Nucleus accumbens (tissue), 56 donors: ENCODE results near the gene KRTAP10-8.
"Not testable (repeated sequence)": the region's sequence is repeated elsewhere in the genome, so short reads cannot be mapped to it uniquely, and the experiment has no call there.

Source experiments
- DNase-seq, 56 donors: peaks; one replicate each; lab custom pipeline; 2025; lab: John Stamatoyannopoulos, UW

KRTAP10-8 gene

GRCh38 chr21:44595524-44595923 is 16.4 kb upstream of the KRTAP10-8 start:
- no peak for DNase-seq

- DNase-seq: no peak
Observed at GRCh38 chr21:44596068-44596725, 15.7 kb upstream of the KRTAP10-8 start.

GRCh38 chr21:44598061-44598460 is 13.8 kb upstream of the KRTAP10-8 start:
- DNase-seq: no peak

GRCh38 chr21:44599264-44600029 is 12.4 kb upstream of the KRTAP10-8 start:
- no peak for DNase-seq

GRCh38 chr21:44600118-44600978 is 11.5 kb upstream of the KRTAP10-8 start, which contains the start of gene KRTAP10-7:
Gene KRTAP10-7 (plus strand): TSS chr21:44600597. CDS start chr21:44600622, 25 bp downstream.
- DNase-seq: not testable (repeated sequence)

GRCh38 chr21:44601091-44601490 is 10.8 kb upstream of the KRTAP10-8 start:
- DNase-seq: not testable (repeated sequence)

GRCh38 chr21:44601596-44602462 is 10.1 kb upstream of the KRTAP10-8 start:
- no peak for DNase-seq

- DNase-seq: no peak
Observed at GRCh38 chr21:44602463-44602850, 9.4 kb upstream of the KRTAP10-8 start.

- DNase-seq: no peak
Observed at GRCh38 chr21:44603109-44603875, 8.6 kb upstream of the KRTAP10-8 start.

GRCh38 chr21:44603911-44604310 is 8.0 kb upstream of the KRTAP10-8 start:
- no peak for DNase-seq

- DNase-seq: no peak
Observed at GRCh38 chr21:44606495-44606894, 5.4 kb upstream of the KRTAP10-8 start.

GRCh38 chr21:44609193-44609592 is 2.7 kb upstream of the KRTAP10-8 start:
- DNase-seq: no peak

GRCh38 chr21:44610157-44610843 is 1.6 kb upstream of the KRTAP10-8 start:
- not testable (repeated sequence) for DNase-seq

GRCh38 chr21:44611551-44611950 is 328 bp upstream of the KRTAP10-8 start:
- no peak for DNase-seq

GRCh38 chr21:44612669-44613229 is 870 bp downstream of the KRTAP10-8 start:
- no peak for DNase-seq

- DNase-seq: no peak
Observed at GRCh38 chr21:44613386-44614155, 1.7 kb downstream of the KRTAP10-8 start.

- DNase-seq: no peak
Observed at GRCh38 chr21:44614161-44614631, 2.3 kb downstream of the KRTAP10-8 start.
